GM12878 (cell line): Measurements from ENCODE around the gene ETFRF1. TPM values are rescaled to one million over a fixed set of nuclear protein-coding genes. Genes with fewer than 3 reads are reported as not detected.

Experiments used
- ATF7 ChIP-seq: fragments of 450-650 bp; IDR thresholded peaks from 2 replicates; pipeline ENCODE4 v1.6.1; 2016; ENCODE audit warnings: low read depth, mild to moderate bottlenecking
- CBX3 ChIP-seq: fragments of 200-600 bp; sonication (generic); IDR thresholded peaks from 2 replicates; pipeline ENCODE4 v1.6.1; 2016; ENCODE audit warnings: low read depth, borderline replicate concordance
- HDAC6 ChIP-seq: fragments of 200-600 bp; sonication (generic); IDR thresholded peaks from one replicate; pipeline ENCODE4 v1.8.0; 2017; ENCODE audit warnings: antibody characterized with exemption; ENCODE audit not compliant: unreplicated experiment
- IKZF2 ChIP-seq, 2 experiments: fragments of 450-650 bp; IDR thresholded peaks; 2 replicates each; pipeline ENCODE4 v1.6.1; 2017; ENCODE audit warnings: mild to moderate bottlenecking in 2 of 2, moderate library complexity in 2 of 2
- JUND ChIP-seq: IDR thresholded peaks from 2 replicates; pipeline ENCODE4 v1.6.1; 2012; ENCODE audit warnings: low read depth, mild to moderate bottlenecking, low read length, improper control_type of control experiment, moderate library complexity
- LARP7 ChIP-seq: fragments of 450-650 bp; IDR thresholded peaks from 2 replicates; pipeline ENCODE4 v1.6.1; 2017; ENCODE audit warnings: mild to moderate bottlenecking
- MTA2 ChIP-seq: fragments of 450-650 bp; IDR thresholded peaks from 2 replicates; pipeline ENCODE4 v1.6.1; 2016; ENCODE audit warnings: low read depth, mild to moderate bottlenecking, moderate library complexity
- MXI1 ChIP-seq: fragments of 150-350 bp; IDR thresholded peaks from 2 replicates; pipeline ENCODE4 v1.6.1; 2011; ENCODE audit warnings: low read depth, mild to moderate bottlenecking, inconsistent platforms, low read length, improper control_type of control experiment
- MYC ChIP-seq: IDR thresholded peaks from 2 replicates; pipeline ENCODE4 v1.6.1; 2011; ENCODE audit warnings: mild to moderate bottlenecking, low read length, moderate library complexity, inconsistent platforms; ENCODE audit not compliant: insufficient read depth, insufficient replicate concordance, insufficient read length, severe bottlenecking
- NR2C1 ChIP-seq: fragments of 450-650 bp; IDR thresholded peaks from 2 replicates; pipeline ENCODE4 v1.6.1; 2017; ENCODE audit warnings: antibody characterized with exemption, mild to moderate bottlenecking, moderate library complexity
- NR2F1 ChIP-seq: fragments of 450-650 bp; conservative IDR thresholded peaks from 2 replicates; pipeline ENCODE4 v1.6.1; 2017; ENCODE audit warnings: mild to moderate bottlenecking
- PAX5 ChIP-seq: IDR thresholded peaks from 2 replicates; pipeline ENCODE4 v1.6.1; 2011; ENCODE audit warnings: low read depth, low read length, borderline replicate concordance
- POLR2AphosphoS5 ChIP-seq: IDR thresholded peaks from 2 replicates; pipeline ENCODE4 v1.6.1; 2011; ENCODE audit warnings: mild to moderate bottlenecking, low read length, inconsistent platforms
- RAD21 ChIP-seq: IDR thresholded peaks from 2 replicates; pipeline ENCODE4 v1.6.1; 2011; ENCODE audit warnings: mild to moderate bottlenecking, low read depth, low read length, moderate library complexity; ENCODE audit not compliant: insufficient read depth
- SMAD5 ChIP-seq: IDR thresholded peaks from 2 replicates; pipeline ENCODE4 v1.6.1; 2016; ENCODE audit warnings: antibody characterized with exemption, low read depth
- SP1 ChIP-seq: IDR thresholded peaks from one replicate; pipeline ENCODE4 v1.6.1; 2011; ENCODE audit warnings: low read depth, low read length
- SRF ChIP-seq, 2 experiments: IDR thresholded peaks; 2 replicates each; pipeline ENCODE4 v1.6.1; 2011; ENCODE audit warnings: low read depth in 2 of 2, low read length in 2 of 2, mild to moderate bottlenecking in 1 of 2, moderate library complexity in 1 of 2
- TARDBP ChIP-seq: IDR thresholded peaks from 2 replicates; pipeline ENCODE4 v1.6.1; 2016; ENCODE audit warnings: borderline replicate concordance
- ZNF622 ChIP-seq: fragments of 450-650 bp; IDR thresholded peaks from 2 replicates; pipeline ENCODE4 v1.6.1; 2017; ENCODE audit warnings: mild to moderate bottlenecking, inconsistent platforms
- polyA plus RNA-seq, 11 experiments: library from polyadenylated mRNA; depleted of rRNA in 4 of 11; unstranded in 6 of 11; stranded (reverse) in 5 of 11; fragments of >200 nt; fragmentation: Nextera tagmentation in 4 of 11; fragmentation: Illumina TruSeq in 1 of 11; extraction: Ambion mirVana in 4 of 11; extraction: Trizol in 1 of 11; gene quantifications; 1 replicate in 1 of 11; 2 replicates in 10 of 11; pipeline versions ENCODE4 v1.2.1 to v1.2.3, GENCODE V29; 2011 to 2016; ENCODE audit warnings: inconsistent platforms in 2 of 11, missing spikeins in 2 of 11, low read depth in 1 of 11
- total RNA-seq, 4 experiments: library from RNA; depleted of rRNA in 3 of 4; stranded (reverse); fragments of >200 nt in 3 of 4; fragmentation: Illumina TruSeq in 1 of 4; extraction: Trizol in 1 of 4; gene quantifications; 2 replicates each; pipeline versions ENCODE4 v1.2.1 to v1.2.3, GENCODE V29; 2013 to 2021
- TF ChIP-seq, protein P1 (sequence below): IDR thresholded peaks from 2 replicates; pipeline ENCODE4 v1.6.1; 2012; ENCODE audit warnings: low read length, inconsistent platforms
- TF ChIP-seq, protein P2 (sequence below): fragments of 450-650 bp; IDR thresholded peaks from 2 replicates; pipeline ENCODE4 v1.6.1; 2017; ENCODE audit warnings: antibody characterized with exemption, mild to moderate bottlenecking, moderate library complexity
- TF ChIP-seq, protein P3 (sequence below): IDR thresholded peaks from 2 replicates; pipeline ENCODE4 v1.6.1; 2011; ENCODE audit warnings: low read depth, mild to moderate bottlenecking, low read length, moderate library complexity, borderline replicate concordance; ENCODE audit errors: extremely low read depth
- TF ChIP-seq, protein P4 (sequence below): IDR thresholded peaks from 2 replicates; pipeline ENCODE4 v1.6.1; 2011; ENCODE audit warnings: borderline replicate concordance, low read depth, mild to moderate bottlenecking, moderate library complexity, low read length; ENCODE audit not compliant: insufficient read depth, poor library complexity, severe bottlenecking
- TF ChIP-seq, protein P5 (sequence below): fragments of 450-650 bp; IDR thresholded peaks from 2 replicates; pipeline ENCODE4 v1.6.1; 2014; ENCODE audit warnings: mild to moderate bottlenecking

The ETFRF1 gene
- total and polyA plus RNA-seq, 10 of the 15 experiments (the other 5 are each of a cell fraction or from before 2014, with no cell fraction given) = 9.9 to 59.6 (median 26.2) TPM

DNA sequence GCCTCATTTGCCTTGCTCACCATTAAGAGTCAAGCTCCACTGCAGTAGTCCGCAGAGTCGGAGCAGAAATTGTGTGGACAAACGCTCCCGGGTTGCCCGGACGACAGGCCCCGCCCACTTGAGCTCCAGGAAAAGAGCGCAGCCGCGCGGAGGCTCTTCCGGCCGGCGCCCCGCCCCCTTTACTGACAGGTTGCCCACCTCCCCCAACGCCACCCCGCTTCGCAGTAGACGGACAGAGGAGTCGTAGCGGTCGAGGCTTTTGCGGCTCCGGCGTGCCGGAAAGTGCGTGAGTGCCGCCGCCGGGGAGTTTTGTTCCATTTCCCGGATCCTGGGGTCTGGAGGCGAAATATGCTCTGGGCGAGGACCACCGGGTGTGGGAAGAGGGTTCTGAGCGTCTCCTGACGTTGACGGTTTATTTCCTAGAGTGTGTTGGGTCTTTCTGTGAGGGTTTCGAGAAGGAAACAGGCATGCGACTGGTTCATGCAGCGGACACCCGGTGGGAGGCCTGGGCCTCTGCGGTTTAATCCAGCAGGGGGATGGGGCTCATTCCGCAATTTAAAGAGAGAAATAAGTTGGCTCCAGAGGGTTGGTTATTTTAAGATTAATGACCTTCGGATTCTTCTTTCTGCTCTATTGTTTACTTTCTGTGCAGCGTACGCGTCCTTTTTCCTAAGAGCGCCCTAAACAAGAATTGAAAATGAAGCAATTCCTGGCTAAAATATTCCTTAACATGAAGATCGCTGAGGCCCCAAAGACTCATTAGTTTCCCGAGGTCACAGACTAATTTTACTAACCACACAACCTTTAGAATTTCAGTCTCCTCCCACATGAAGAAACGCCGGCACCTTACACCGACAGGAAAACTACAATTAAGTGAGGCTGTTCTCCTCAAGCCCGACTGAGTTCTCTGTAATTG lies at the start of gene ETFRF1, which contains the start of gene DNAI7 (continued):
- TF ChIP-seq, protein P1, sequence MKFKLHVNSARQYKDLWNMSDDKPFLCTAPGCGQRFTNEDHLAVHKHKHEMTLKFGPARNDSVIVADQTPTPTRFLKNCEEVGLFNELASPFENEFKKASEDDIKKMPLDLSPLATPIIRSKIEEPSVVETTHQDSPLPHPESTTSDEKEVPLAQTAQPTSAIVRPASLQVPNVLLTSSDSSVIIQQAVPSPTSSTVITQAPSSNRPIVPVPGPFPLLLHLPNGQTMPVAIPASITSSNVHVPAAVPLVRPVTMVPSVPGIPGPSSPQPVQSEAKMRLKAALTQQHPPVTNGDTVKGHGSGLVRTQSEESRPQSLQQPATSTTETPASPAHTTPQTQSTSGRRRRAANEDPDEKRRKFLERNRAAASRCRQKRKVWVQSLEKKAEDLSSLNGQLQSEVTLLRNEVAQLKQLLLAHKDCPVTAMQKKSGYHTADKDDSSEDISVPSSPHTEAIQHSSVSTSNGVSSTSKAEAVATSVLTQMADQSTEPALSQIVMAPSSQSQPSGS = no peak
- TF ChIP-seq, protein P2, sequence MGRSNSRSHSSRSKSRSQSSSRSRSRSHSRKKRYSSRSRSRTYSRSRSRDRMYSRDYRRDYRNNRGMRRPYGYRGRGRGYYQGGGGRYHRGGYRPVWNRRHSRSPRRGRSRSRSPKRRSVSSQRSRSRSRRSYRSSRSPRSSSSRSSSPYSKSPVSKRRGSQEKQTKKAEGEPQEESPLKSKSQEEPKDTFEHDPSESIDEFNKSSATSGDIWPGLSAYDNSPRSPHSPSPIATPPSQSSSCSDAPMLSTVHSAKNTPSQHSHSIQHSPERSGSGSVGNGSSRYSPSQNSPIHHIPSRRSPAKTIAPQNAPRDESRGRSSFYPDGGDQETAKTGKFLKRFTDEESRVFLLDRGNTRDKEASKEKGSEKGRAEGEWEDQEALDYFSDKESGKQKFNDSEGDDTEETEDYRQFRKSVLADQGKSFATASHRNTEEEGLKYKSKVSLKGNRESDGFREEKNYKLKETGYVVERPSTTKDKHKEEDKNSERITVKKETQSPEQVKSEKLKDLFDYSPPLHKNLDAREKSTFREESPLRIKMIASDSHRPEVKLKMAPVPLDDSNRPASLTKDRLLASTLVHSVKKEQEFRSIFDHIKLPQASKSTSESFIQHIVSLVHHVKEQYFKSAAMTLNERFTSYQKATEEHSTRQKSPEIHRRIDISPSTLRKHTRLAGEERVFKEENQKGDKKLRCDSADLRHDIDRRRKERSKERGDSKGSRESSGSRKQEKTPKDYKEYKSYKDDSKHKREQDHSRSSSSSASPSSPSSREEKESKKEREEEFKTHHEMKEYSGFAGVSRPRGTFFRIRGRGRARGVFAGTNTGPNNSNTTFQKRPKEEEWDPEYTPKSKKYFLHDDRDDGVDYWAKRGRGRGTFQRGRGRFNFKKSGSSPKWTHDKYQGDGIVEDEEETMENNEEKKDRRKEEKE = no peak
- no peak for TF ChIP-seq MTA2
- TF ChIP-seq SMAD5 = peak; percentile 65; the same call in 1 of the 2 replicates
- TF ChIP-seq, protein P3, sequence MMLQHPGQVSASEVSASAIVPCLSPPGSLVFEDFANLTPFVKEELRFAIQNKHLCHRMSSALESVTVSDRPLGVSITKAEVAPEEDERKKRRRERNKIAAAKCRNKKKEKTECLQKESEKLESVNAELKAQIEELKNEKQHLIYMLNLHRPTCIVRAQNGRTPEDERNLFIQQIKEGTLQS = peak; percentile 15; the same call in 1 of the 2 replicates
- TF ChIP-seq ZNF622 = no peak
- no peak; the same call in 1 of the 2 replicates for TF ChIP-seq PAX5
- no peak for TF ChIP-seq RAD21
- no peak for TF ChIP-seq TARDBP
- TF ChIP-seq MYC = no peak
- no peak for TF ChIP-seq HDAC6
- peak; percentile 81 for TF ChIP-seq POLR2AphosphoS5
- TF ChIP-seq SRF (IDR thresholded peaks at IDR 0.05; ENCODE audit: low read depth in 2 of 2, low read length in 2 of 2) = no peak
- peak; percentile 52 for TF ChIP-seq SP1
- TF ChIP-seq NR2C1 = no peak
- TF ChIP-seq LARP7 = no peak
- TF ChIP-seq CBX3 = no peak
- TF ChIP-seq, protein P4, sequence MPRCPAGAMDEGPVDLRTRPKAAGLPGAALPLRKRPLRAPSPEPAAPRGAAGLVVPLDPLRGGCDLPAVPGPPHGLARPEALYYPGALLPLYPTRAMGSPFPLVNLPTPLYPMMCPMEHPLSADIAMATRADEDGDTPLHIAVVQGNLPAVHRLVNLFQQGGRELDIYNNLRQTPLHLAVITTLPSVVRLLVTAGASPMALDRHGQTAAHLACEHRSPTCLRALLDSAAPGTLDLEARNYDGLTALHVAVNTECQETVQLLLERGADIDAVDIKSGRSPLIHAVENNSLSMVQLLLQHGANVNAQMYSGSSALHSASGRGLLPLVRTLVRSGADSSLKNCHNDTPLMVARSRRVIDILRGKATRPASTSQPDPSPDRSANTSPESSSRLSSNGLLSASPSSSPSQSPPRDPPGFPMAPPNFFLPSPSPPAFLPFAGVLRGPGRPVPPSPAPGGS = no peak
- no peak for TF ChIP-seq JUND
- TF ChIP-seq, protein P5, sequence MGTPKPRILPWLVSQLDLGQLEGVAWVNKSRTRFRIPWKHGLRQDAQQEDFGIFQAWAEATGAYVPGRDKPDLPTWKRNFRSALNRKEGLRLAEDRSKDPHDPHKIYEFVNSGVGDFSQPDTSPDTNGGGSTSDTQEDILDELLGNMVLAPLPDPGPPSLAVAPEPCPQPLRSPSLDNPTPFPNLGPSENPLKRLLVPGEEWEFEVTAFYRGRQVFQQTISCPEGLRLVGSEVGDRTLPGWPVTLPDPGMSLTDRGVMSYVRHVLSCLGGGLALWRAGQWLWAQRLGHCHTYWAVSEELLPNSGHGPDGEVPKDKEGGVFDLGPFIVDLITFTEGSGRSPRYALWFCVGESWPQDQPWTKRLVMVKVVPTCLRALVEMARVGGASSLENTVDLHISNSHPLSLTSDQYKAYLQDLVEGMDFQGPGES = no peak
- TF ChIP-seq MXI1 = peak; percentile 96
- TF ChIP-seq ATF7 = no peak
- TF ChIP-seq NR2F1 = no peak
- peak in 1 of 2 experiments; percentile 67; a peak in 2 of 4 replicates for TF ChIP-seq IKZF2 (IDR thresholded peaks at IDR 0.05)
